Peyer's patch (tissue), 4 donors: Measurements from ENCODE around the gene SMYD2. TPM values are rescaled to one million over a fixed set of nuclear protein-coding genes. Genes with fewer than 3 reads are reported as not detected.

ENCODE experiments used
- DNase-seq, 3 donors: peaks; one replicate each; pipeline ENCODE4 v3.0.0-alpha.2; 2017 to 2019
- H3K27ac ChIP-seq, 4 donors: fragments of 200-600 bp; sonication (generic); one replicate each; pipeline ENCODE4 v1.5.1; 2016 to 2019
- H3K27me3 ChIP-seq, 2 donors: fragments of 200-600 bp; sonication (generic); one replicate each; pipeline ENCODE4 v1.5.1; 2019
- H3K36me3 ChIP-seq, 3 donors: fragments of 200-600 bp; sonication (generic); one replicate each; pipeline ENCODE4 v1.5.1; 2016 to 2019
- H3K4me1 ChIP-seq, 4 donors: fragments of 200-600 bp; sonication (generic); one replicate each; pipeline ENCODE4 v1.5.1; 2016 to 2019
- H3K4me3 ChIP-seq, 4 donors: fragments of 200-600 bp; sonication (generic); 1 replicate in 3 of 4; 2 replicates in 1 of 4; pipeline ENCODE4 v1.5.1; 2016 to 2019; ENCODE audit warnings: mild to moderate bottlenecking in 1 of 4
- H3K9me3 ChIP-seq, 4 donors: fragments of 200-600 bp; sonication (generic); one replicate each; pipeline ENCODE4 v1.5.1; 2016 to 2019; ENCODE audit warnings: mild to moderate bottlenecking in 1 of 4
- POLR2A ChIP-seq, 2 donors: fragments of 450-650 bp; IDR thresholded peaks; one replicate each; pipeline ENCODE4 v1.5.1; 2017; ENCODE audit warnings: antibody characterized with exemption in 2 of 2, mild to moderate bottlenecking in 2 of 2, moderate library complexity in 2 of 2
- total RNA-seq, 4 donors: library from RNA; depleted of rRNA; stranded (reverse); fragments of >200 nt; gene quantifications; one replicate each; pipeline ENCODE4 v1.1.0, GENCODE V29; 2016
- TF ChIP-seq, protein P1 (sequence below), 6 experiments: fragments of 450-650 bp in 4 of 6; fragments of 200-600 bp in 2 of 6; sonication (generic) in 1 of 6; IDR thresholded peaks; one replicate each; pipeline ENCODE4 v1.5.1; 2017 to 2019; ENCODE audit warnings: antibody characterized with exemption in 6 of 6, mild to moderate bottlenecking in 3 of 6, moderate library complexity in 1 of 6

SMYD2 gene
- total RNA-seq, 4 donors from 2014 or later: 13.2 to 40.1 (median 25.1) TPM

DNA sequence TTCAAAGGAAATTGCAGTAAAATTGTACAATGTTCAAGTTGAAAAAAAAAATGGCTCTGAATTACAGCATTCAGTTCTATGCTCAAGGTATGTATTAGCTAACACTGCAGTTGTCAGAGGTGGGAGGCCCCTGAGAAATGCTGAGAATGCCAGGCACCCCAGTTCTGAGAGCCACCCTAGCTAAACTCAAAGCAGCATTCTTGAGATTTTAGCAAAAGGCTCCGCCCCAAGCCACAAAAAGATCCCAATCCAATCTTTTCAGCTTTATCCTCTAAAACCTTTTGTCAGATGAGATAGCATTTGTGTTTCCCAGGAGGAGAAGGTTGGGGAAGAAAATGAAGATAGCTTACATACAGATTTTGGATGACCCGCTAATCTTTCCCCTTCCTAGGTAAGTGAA is 68.8 kb downstream of the SMYD2 start:
- DNase-seq: no peak
- H3K36me3 ChIP-seq: peaks cover 0 to 3% (median 0%) of the 10 kb centered on the region in 3 donors
- H3K4me1 ChIP-seq: no peaks in the 10 kb centered on the region
- TF ChIP-seq POLR2A (IDR thresholded peaks at IDR 0.05): no peak
- TF ChIP-seq, protein P1, sequence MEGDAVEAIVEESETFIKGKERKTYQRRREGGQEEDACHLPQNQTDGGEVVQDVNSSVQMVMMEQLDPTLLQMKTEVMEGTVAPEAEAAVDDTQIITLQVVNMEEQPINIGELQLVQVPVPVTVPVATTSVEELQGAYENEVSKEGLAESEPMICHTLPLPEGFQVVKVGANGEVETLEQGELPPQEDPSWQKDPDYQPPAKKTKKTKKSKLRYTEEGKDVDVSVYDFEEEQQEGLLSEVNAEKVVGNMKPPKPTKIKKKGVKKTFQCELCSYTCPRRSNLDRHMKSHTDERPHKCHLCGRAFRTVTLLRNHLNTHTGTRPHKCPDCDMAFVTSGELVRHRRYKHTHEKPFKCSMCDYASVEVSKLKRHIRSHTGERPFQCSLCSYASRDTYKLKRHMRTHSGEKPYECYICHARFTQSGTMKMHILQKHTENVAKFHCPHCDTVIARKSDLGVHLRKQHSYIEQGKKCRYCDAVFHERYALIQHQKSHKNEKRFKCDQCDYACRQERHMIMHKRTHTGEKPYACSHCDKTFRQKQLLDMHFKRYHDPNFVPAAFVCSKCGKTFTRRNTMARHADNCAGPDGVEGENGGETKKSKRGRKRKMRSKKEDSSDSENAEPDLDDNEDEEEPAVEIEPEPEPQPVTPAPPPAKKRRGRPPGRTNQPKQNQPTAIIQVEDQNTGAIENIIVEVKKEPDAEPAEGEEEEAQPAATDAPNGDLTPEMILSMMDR (IDR thresholded peaks at IDR 0.05): no peak
- no peak overlapping the region for H3K27ac ChIP-seq
- H3K9me3 ChIP-seq: no peaks in the 10 kb centered on the region
- H3K27me3 ChIP-seq: no peaks in the 10 kb centered on the region
- H3K4me3 ChIP-seq: no peak overlapping the region

DNA sequence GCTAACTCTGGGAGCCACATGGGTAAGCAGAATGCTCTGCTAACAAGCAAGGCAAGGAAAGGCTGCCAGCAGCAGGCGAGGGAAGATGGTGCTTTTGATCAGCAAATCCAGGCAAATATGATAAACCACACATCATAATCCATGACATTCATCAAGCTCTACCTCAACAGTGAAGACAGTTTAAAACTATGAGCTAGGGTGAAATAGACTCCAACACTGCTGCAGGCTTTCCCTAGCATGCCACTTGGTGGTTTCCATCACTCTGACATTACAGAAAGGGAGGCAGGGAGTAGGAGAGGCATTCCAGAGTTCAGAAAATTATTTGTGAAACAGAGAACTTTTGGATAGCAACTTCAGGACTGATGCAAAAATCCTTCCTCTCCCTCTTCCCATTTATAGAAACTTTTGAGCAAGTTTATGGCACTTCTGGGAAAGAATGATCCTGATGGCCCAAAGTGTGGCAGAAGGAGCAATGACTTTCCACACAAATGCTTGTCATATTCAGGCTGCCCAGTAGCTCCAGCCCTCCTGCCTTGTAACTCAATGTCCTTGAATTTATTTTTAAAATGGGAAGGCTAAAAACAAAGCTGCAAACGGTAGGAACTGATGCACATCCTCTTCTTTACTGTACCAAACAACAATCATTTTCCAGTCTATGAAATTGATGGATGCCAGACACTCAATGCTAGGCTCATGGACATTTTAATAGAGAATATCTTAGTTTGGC is 70.8 kb downstream of the SMYD2 start:
- H3K27ac ChIP-seq: no peak overlapping the region
- H3K27me3 ChIP-seq: no peaks in the 10 kb centered on the region
- H3K4me1 ChIP-seq: no peaks in the 10 kb centered on the region
- no peaks in the 10 kb centered on the region for H3K9me3 ChIP-seq
- no peak for DNase-seq
- TF ChIP-seq, protein P1 (IDR thresholded peaks at IDR 0.05): no peak
- TF ChIP-seq POLR2A (IDR thresholded peaks at IDR 0.05): no peak
- H3K4me3 ChIP-seq: no peak overlapping the region
- H3K36me3 ChIP-seq: peaks cover 0 to 3% (median 0%) of the 10 kb centered on the region in 3 donors

DNA sequence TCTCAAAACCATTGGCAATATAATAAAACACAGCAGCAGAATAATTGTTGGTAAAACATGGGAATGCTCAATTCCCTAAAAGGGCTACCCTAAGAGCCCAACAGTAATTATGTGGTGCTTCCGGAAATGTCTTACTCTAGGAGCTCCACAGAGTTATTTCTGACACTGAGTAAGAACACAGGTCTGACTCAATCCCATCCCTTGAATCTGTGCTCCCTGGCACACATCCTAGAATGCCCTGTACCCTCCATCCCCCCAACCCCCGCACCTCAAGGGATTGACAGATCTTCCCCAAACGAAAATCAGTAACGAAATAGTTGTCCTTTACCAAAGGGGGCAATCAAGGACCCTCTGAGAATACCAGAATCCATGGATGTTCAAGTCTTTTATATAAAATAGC is 71.9 kb downstream of the SMYD2 start:
- no peak overlapping the region for H3K4me3 ChIP-seq
- peaks cover 0 to 3% (median 0%) of the 10 kb centered on the region in 3 donors for H3K36me3 ChIP-seq
- no peaks in the 10 kb centered on the region for H3K27me3 ChIP-seq
- no peaks in the 10 kb centered on the region for H3K9me3 ChIP-seq
- no peaks in the 10 kb centered on the region for H3K4me1 ChIP-seq
- no peak overlapping the region for H3K27ac ChIP-seq
- no peak for DNase-seq
- TF ChIP-seq, protein P1 (IDR thresholded peaks at IDR 0.05): no peak

DNA sequence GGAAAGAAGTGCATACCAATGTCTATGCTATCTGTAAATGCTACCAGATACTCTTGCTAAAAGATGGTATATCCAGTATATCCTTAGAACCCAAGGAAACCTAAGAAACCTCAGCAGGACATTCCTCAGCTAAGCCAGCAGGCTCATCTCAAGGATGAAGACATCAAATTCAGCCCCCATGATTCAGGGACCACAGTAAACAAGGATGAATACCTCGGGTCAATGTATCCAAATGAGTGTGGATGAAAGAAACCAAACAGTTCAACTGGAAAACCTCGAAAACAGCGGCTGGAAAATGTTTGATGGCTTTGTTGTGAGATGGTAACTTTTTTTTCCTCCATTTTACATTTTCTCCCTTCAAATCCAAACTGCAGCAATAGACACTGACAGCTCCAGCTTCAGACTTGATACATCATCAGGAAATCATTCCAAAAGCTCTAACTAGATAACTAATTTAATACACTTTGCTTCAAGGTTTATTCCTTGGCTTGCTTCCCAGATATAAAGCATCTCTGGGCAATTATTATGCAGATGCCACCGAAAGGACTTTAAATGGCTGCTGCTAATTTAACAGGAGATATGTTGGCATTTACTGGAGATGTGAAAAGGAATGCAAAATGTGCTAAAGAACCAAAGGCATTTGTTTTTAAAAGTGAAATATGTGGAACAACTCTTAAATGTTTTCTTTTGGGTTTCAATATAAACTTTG is 73.6 kb downstream of the SMYD2 start:
- Histone ChIP-seq H3K9me3 (no peaks in the 10 kb centered on the region), H3K27me3 (no peaks in the 10 kb centered on the region), H3K27ac (no peak overlapping the region), H3K36me3 (no peaks in the 10 kb centered on the region), H3K4me3 (no peak overlapping the region), H3K4me1 (no peaks in the 10 kb centered on the region)
- DNase-seq: no peak
- no peak for TF ChIP-seq POLR2A (IDR thresholded peaks at IDR 0.05)
- TF ChIP-seq, protein P1 (IDR thresholded peaks at IDR 0.05): no peak

DNA sequence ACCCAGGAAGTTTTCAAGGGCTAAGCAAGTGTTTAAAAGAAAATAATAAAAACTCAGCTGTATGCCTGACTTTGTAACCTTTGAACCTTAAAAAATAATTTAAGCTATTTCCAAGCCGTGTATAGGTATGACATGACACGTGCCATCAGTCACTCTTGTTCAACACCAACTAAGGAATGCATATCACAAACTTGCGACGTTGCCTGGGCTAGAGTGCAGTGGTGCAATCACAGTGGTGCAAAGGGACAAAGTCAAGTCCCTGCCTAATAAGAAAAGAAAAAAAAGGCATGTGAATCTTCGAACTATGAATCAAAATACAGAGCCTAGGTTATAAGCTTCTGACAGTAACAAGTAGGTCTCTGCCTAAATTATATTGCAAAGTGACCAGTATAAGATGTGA is 79.2 kb downstream of the SMYD2 start:
- Histone ChIP-seq H3K36me3 (no peaks in the 10 kb centered on the region), H3K27ac (no peak overlapping the region), H3K4me3 (no peak overlapping the region), H3K4me1 (no peaks in the 10 kb centered on the region), H3K27me3 (no peaks in the 10 kb centered on the region), H3K9me3 (no peaks in the 10 kb centered on the region)
- no peak for DNase-seq
- TF ChIP-seq, protein P1 (IDR thresholded peaks at IDR 0.05): no peak
- TF ChIP-seq POLR2A (IDR thresholded peaks at IDR 0.05): no peak
